ENCODE data around the gene HTRA1.

The HTRA1 gene

GRCh38 chr10:122497241-122497640, 35.9 kb downstream of the HTRA1 start:
- DNase-seq, result no peak

- no peak for DNase-seq
These were observed 37.2 kb downstream of the HTRA1 start for GRCh38 chr10:122498521-122498920.

DNA sequence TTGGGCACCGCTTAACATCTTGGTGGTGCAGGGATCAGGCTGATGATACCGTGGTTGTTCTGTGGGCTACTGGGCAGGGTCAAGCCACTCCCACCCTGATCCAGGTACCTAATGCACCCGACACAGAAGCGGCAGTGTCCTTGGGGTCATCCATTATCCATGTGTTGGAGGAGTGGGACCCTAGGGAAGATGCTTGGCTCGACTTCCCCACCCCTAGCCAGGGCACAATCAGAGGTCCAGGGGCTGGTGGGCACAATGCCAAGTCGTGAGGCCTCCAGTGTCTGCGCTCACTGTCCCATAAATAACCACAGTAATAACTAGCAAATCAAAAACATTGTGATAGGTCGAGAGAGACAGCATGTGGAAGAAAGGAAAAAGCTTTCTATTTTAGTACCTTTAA, 37.7 kb downstream of the HTRA1 start:
- no peak for DNase-seq

DNA sequence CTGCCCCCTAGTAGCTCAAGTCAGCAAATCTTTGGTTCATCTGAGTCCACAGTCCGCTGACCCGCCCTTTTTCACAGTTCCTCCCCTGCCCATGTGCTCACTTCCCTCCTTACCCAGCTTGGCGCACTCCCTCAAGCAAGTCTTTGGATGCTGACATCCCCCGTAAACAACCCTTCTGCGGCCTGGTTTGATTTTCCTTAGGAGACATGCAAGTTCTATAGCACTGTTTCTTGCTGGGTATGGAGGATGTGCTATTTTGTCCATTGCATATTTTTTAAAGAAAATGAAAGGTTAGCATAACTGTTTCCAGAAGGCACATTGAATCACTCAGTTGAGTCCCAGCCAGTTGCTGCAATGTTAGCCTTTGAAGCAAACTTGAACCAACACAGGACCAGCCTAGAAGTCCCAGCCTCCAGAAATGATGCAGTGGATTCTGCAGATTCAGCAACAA, 38.2 kb downstream of the HTRA1 start:
- no peak for DNase-seq

DNA sequence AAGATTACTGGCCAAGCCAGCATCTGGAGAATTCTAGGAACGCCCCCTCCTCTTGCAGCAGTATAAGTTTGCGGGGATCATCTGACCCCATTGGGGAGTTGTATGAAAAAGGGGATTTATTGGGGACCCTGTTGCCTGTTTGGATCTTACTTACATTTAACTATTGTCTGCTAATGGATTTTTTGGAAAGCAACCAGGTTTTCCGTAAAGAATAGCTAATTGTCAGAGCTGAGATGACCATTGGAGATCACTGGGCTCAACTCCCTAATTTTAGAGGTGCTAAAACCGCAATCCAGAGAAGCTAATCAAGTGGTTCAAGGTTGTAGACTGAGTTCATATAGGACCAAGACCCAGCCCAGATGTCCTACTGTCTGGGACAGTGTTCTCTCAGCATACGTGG, 38.8 kb downstream of the HTRA1 start:
- no peak for DNase-seq

DNA sequence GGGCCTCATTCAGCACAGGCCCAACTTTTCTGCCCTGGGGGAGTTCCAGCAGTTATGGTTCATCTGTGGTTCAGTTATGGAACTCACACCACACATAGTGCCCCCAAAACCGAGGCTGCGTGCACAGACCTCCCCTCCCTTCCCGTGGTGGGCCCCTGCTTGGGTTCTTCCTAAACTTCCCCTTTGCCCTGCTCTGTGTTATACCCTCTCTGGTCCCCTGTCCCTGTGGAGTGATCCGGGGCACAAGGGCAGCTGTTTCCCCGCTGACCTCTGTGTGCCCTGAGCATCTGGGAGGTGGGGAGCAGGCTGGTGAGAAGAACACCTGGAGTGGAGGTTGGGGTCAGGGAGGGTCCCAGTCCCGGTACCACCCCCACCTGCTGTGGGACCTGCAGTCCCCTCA, 39.4 kb downstream of the HTRA1 start:
- no peak for DNase-seq

DNA sequence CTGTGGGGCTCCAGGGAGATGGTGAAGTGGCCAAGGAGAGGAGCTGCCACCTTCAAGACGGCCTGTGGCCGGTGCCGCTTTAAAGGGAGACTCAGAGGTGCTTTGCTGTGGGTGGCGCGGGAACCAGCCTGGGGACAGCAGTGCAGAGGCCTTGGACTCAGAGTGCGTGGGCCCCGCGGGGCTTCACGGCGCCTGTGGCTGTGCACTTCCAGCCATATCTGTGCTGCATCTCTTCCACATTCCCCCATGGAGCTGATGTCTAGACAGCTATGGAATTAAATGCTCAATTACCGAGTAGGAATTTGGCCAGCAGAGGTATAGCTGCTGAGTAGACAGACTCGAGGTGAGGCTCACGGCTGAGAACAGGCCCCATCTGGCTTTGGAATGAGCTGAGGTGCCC, 41.7 kb downstream of the HTRA1 start:
- DNase-seq, result no peak

DNA sequence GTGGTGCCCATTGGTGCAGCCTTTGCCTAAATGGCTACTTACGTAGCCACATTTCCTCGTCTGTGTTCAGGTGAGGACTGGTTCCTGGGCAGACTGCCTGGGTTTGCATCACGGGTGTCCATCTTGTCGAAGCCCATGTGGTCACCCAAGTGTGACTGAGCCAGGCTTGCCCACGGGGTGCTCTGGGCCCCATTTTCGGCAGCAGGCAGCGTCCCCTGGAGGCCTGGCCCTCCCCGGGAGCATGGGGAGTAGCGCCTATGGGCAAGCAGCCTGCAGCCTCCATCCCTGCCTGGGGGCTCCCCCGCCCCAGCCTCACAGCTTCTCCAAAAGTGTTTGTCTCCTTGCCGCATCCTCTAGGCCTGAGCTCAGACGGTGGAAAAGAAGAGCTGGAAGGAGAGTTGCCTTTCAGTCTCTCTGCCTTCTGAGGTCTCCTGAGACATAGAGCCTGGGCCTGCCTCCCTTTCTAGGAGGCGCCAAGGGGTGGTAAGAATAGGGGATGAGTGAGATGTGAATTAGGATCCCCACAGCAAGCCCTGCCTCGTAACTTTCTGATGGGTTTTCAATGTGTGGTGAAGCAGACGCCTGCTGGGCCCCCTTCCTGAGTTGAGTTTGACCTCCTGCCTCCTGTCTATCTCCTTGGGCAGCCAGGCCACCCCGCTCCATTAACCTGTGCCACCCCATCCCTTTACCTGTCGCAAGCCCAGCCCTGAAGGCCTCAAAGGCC, 42.7 kb downstream of the HTRA1 start:
- no peak for DNase-seq

GRCh38 chr10:122504610-122504950, 43.2 kb downstream of the HTRA1 start:
- DNase-seq, result no peak

DNA sequence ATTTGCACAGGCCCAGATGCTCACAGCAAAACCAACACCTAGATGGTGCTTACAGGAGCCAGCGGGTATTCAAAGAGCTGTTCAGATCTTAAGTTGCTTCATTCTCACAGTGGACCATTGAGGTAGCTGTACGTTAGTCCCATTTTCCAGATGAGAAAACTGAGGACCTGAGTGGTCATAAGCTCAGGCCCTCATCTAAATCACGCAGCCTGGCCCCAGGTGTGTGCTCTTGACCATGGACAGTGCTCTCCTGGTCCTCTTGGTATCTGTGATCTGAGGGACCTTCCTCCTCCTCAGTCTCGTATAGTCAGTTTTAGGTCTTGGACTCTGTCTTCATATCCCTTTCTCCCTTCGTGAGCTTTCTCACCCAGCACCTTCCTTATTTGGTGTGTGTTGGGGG, 43.7 kb downstream of the HTRA1 start:
- no peak for DNase-seq

GRCh38 chr10:122505885-122506645, 44.7 kb downstream of the HTRA1 start:
- DNase-seq, result no peak

- no peak for DNase-seq
These were observed 46.3 kb downstream of the HTRA1 start for GRCh38 chr10:122507616-122508015.

DNA sequence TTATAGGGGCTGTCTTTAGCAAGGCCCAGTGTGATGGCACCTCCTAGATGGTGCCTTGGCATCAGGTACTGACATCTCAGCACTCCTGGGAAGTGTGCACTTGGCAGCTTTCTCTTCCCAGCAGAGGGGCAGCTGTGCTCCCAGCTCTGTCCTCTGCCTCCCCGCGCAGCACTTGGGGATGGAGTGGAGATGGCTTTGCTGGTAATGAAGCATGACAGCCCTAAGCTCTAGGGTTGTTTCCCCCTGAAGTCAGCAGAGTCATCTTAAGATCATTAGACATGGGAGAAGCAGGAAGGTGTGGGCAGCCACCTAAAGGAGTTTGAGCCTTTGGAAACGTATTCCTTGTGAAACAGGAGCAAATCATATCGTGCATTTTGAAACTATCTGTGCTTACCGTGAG, 46.7 kb downstream of the HTRA1 start:
- DNase-seq, result no peak

- DNase-seq, result no peak
These were observed 48.0 kb downstream of the HTRA1 start for GRCh38 chr10:122509323-122509722.

DNA sequence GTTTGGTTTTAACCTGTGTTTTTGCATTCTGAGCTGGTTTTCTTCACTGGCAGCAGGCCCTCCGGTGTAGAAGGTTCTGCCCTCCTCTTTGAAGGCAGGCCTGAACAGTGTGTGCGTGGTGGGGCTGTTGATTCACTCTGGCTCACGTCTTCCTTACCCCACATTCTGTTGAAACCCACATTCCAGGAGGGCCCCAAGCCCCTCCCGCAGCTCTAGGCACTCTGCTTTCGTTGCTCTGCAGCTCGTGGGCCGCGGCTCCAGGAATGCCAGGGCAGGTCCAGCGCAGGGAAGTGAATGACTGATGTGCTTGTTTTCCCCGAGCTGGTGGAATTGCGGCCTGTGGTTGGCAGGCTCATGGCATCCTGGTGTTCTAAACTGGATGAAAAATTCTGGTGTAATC, 49.0 kb downstream of the HTRA1 start:
- DNase-seq, result no peak

DNA sequence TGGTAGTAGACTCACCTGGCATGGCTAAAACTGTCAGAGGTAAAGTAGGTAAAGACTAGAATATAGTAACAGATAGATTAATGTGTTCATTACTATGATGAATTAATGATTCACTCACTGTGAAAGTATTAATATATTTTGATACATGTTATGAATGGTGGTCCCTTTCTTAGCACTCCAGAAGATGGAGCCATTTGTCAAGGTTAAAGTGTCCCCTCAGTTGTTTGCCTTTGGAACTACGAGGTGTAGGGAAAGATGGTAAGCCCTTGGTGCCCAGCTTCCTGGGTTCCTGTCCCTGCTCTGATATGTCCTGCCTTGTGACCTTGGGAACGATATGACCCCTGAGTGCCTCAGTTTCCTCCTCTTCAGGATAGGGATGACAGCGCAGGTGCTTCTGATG, 49.4 kb downstream of the HTRA1 start:
- no peak for DNase-seq

GRCh38 chr10:122513053-122513452, 51.7 kb downstream of the HTRA1 start:
- DNase-seq, result no peak

DNA sequence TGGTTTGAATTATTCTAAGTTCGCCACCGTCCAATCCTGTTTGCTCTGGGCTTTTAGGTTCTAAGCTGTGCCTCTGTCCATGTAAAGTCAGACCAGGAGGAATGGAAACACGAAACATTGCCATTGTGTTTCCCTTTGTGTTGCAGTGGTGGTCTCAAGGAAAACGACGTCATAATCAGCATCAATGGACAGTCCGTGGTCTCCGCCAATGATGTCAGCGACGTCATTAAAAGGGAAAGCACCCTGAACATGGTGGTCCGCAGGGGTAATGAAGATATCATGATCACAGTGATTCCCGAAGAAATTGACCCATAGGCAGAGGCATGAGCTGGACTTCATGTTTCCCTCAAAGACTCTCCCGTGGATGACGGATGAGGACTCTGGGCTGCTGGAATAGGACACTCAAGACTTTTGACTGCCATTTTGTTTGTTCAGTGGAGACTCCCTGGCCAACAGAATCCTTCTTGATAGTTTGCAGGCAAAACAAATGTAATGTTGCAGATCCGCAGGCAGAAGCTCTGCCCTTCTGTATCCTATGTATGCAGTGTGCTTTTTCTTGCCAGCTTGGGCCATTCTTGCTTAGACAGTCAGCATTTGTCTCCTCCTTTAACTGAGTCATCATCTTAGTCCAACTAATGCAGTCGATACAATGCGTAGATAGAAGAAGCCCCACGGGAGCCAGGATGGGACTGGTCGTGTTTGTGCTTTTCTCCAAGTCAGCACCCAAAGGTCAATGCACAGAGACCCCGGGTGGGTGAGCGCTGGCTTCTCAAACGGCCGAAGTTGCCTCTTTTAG, 52.9 kb downstream of the HTRA1 start:
- DNase-seq, result no peak

DNA sequence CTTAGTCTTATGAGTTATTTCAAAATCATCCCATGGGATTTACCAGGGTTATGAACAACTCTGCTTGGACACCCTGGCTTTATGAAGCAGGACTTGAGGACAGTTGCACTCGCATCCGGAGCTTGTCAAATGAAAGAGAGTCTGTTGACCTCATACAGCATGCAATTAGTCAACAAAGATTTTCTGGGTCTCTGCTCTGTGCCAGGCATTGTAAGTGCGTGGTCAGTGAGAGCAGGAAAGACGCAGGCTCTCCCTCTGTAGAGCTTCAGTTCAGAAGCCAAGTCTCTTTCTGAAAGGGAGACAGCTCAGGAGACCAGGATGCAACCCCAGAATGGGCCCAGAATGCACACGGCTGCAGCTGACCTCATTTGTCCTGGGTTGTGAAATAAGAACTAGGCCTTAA, 53.7 kb downstream of the HTRA1 start:
- DNase-seq, result no peak

DNA sequence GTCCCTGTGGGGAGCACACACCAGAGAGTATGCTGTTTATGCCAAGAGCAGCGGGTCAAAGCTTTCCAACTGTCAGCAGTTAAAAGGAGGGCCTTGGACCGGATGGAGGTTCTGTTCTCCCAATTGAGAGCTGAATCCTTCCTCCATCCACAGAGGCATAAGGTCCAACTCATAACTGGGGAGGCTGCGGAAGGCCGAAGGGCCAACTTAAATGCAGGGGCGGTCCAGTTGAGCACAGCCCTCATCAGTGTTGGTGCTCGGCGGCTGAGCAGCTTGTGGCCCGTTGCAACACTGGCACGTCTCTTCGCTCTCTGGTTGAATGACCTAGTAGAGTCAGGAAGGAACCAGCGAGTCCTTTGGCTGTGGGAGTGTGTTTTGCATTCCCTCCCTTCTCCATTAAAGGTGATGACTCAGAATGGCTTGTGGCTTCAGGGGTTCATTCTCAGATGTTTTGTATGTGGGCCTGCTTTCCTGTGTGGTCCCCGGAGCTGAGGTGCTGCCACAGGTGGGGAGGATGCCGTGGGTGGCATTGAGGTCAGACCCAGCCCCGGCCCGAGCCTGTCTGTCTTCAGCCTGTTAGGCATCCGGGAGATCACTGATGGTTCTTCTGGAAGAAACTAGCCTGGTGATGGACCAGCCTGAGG, 54.4 kb downstream of the HTRA1 start:
- DNase-seq, result no peak

DNA sequence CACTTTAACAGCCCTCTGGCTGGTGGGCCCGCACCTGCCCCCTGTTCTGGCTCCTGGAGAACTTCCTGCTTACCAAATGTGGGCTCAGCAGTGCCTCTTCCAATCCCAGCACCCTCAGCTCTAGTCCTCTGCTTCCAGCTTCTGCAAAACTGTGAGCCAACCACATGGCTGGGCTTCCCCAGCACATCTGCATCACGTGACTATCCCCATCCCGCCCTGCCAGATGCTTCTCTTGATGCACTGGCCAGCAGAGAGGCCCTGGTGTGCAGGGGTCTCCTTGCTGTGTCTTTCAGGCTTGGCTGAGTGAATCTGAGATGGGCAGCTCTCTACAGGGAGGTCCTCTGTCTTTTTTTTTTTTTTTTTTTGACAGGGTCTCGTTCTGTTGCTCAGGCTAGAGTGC, 55.4 kb downstream of the HTRA1 start:
- DNase-seq, result no peak

GRCh38 chr10:122519144-122519543, 57.8 kb downstream of the HTRA1 start:
- no peak for DNase-seq

- DNase-seq, result no peak
These were observed 58.5 kb downstream of the HTRA1 start for GRCh38 chr10:122519873-122520272.

All from AML-193 (cell line).